HepG2 (cell line): ENCODE measurements around the gene ZKSCAN5. TPM values are rescaled to one million over a fixed set of nuclear protein-coding genes. Genes with fewer than 3 reads are reported as not detected.

Experiments used
- ARHGAP35 ChIP-seq: sonication (generic); formaldehyde crosslinking; IDR thresholded peaks from 2 replicates; pipeline ENCODE4 v1.9.0; 2022; ENCODE audit warnings: mild to moderate bottlenecking, inconsistent platforms, moderate library complexity, missing genetic modification reagents, borderline replicate concordance
- ARNT2 ChIP-seq: sonication (generic); formaldehyde crosslinking; IDR thresholded peaks from 2 replicates; pipeline ENCODE4 v1.8.0; 2022; ENCODE audit warnings: mild to moderate bottlenecking, low read depth, missing genetic modification reagents, moderate library complexity
- HBP1 ChIP-seq: IDR thresholded peaks from 2 replicates; pipeline ENCODE4 v1.6.1; 2016; ENCODE audit warnings: low read depth, control low read depth
- HNF4A ChIP-seq: sonication (generic); formaldehyde crosslinking; IDR thresholded peaks from 2 replicates; pipeline ENCODE4 v1.4.0; 2020; ENCODE audit warnings: missing genetic modification reagents
- JUNB ChIP-seq: sonication (generic); formaldehyde crosslinking; IDR thresholded peaks from 2 replicates; pipeline ENCODE4 v1.8.0; 2022; ENCODE audit warnings: missing genetic modification reagents, mild to moderate bottlenecking, borderline replicate concordance
- KLF16 ChIP-seq, 2 experiments: sonication (generic) in 1 of 2; formaldehyde crosslinking in 1 of 2; IDR thresholded peaks; 2 replicates each; pipeline versions ENCODE4 v1.6.1 to v1.8.0; 2016 to 2023; ENCODE audit warnings: missing genetic modification reagents in 2 of 2, missing compliant biosample characterization in 1 of 2
- MYC ChIP-seq: sonication (generic); formaldehyde crosslinking; IDR thresholded peaks from 2 replicates; pipeline ENCODE4 v1.9.0; 2021; ENCODE audit warnings: missing genetic modification reagents, borderline replicate concordance
- NAIF1 ChIP-seq: sonication (generic); formaldehyde crosslinking; IDR thresholded peaks from 2 replicates; pipeline ENCODE4 v1.5.0; 2020; ENCODE audit warnings: mild to moderate bottlenecking, missing genetic modification reagents, borderline replicate concordance
- NFE2L2 ChIP-seq: fragments of 150-350 bp; IDR thresholded peaks from 2 replicates; pipeline ENCODE4 v1.6.1; 2014; ENCODE audit warnings: low read length
- RAD51 ChIP-seq: fragments of 450-650 bp; IDR thresholded peaks from 2 replicates; pipeline ENCODE4 v1.6.1; 2016; ENCODE audit warnings: borderline replicate concordance
- SATB2 ChIP-seq: sonication (generic); formaldehyde crosslinking; IDR thresholded peaks from 2 replicates; pipeline ENCODE4 v1.5.0; 2020; ENCODE audit warnings: missing genetic modification reagents
- THAP9 ChIP-seq: sonication (generic); formaldehyde crosslinking; IDR thresholded peaks from 2 replicates; pipeline ENCODE4; 2020; ENCODE audit warnings: missing genetic modification reagents, mild to moderate bottlenecking, borderline replicate concordance
- TRIM24 ChIP-seq: sonication (generic); formaldehyde crosslinking; IDR thresholded peaks from 2 replicates; pipeline ENCODE4 v1.8.0; 2022; ENCODE audit warnings: mild to moderate bottlenecking, missing genetic modification reagents
- ZBTB39 ChIP-seq: sonication (generic); formaldehyde crosslinking; IDR thresholded peaks from 2 replicates; pipeline ENCODE4 v1.5.0; 2020; ENCODE audit warnings: missing genetic modification reagents
- ZNF530 ChIP-seq: sonication (generic); formaldehyde crosslinking; IDR thresholded peaks from 2 replicates; pipeline ENCODE4 v1.5.0; 2020; ENCODE audit warnings: low read depth, mild to moderate bottlenecking, missing genetic modification reagents
- ZNF605 ChIP-seq: sonication (generic); formaldehyde crosslinking; IDR thresholded peaks from 2 replicates; pipeline ENCODE4 v1.8.0; 2022; ENCODE audit warnings: mild to moderate bottlenecking, missing genetic modification reagents
- ZNF614 ChIP-seq: IDR thresholded peaks from 2 replicates; pipeline ENCODE4 v1.6.1; 2018; ENCODE audit warnings: missing biosample characterization, missing genetic modification reagents, inconsistent platforms, borderline replicate concordance
- ZNF770 ChIP-seq: sonication (generic); formaldehyde crosslinking; IDR thresholded peaks from 2 replicates; pipeline ENCODE4 v1.5.0; 2020; ENCODE audit warnings: mild to moderate bottlenecking, missing genetic modification reagents
- ZNF780A ChIP-seq: sonication (generic); formaldehyde crosslinking; IDR thresholded peaks from 2 replicates; pipeline ENCODE4 v1.8.0; 2022; ENCODE audit warnings: mild to moderate bottlenecking, missing genetic modification reagents, moderate library complexity
- ZNF891 ChIP-seq: sonication (generic); formaldehyde crosslinking; IDR thresholded peaks from 2 replicates; pipeline ENCODE4 v1.5.0; 2020; ENCODE audit warnings: mild to moderate bottlenecking, missing genetic modification reagents
- ZSCAN12 ChIP-seq: sonication (generic); formaldehyde crosslinking; IDR thresholded peaks from 2 replicates; pipeline ENCODE4 v1.9.0; 2021; ENCODE audit warnings: mild to moderate bottlenecking, missing genetic modification reagents
- polyA plus RNA-seq, 8 experiments: library from polyadenylated mRNA; depleted of rRNA in 3 of 8; stranded (reverse) in 7 of 8; unstranded in 1 of 8; fragments of >200 nt; fragmentation: Illumina TruSeq in 4 of 8; extraction: Trizol in 4 of 8; gene quantifications; 2 replicates each; pipeline versions ENCODE4 v1.2.1 to v1.2.3, GENCODE V29; 2011 to 2016; ENCODE audit warnings: low read depth in 4 of 8, missing spikeins in 1 of 8, mixed read lengths in 1 of 8; ENCODE audit not compliant: insufficient read depth in 1 of 8
- total RNA-seq, 5 experiments: library from RNA; depleted of rRNA; stranded (reverse); fragments of >200 nt; fragmentation: Illumina TruSeq; extraction: Trizol; gene quantifications; 2 replicates each; pipeline ENCODE4 v1.2.3, GENCODE V29; 2016; ENCODE audit warnings: low read depth in 1 of 5

The ZKSCAN5 gene
- total and polyA plus RNA-seq, 2 of the 13 experiments (the other 11 are each of a cell fraction or from before 2014, with no cell fraction given) = 5.5 to 11.7 TPM

- TF ChIP-seq ZNF780A (CRISPR knock-in tag) (no peak), ZNF770 (CRISPR knock-in tag) (no peak), ZNF605 (peak; percentile 55; the same call in 1 of the 2 replicates), NFE2L2 (no peak), ZNF891 (CRISPR knock-in tag) (peak; percentile 86), JUNB (no peak), ZNF614 (CRISPR knock-in tag) (no peak), ZNF530 (CRISPR knock-in tag) (no peak), ZSCAN12 (CRISPR knock-in tag) (peak; percentile 56; the same call in 1 of the 2 replicates), ZBTB39 (no peak), ARHGAP35 (CRISPR knock-in tag) (no peak), ARNT2 (CRISPR knock-in tag) (peak; percentile 50; the same call in 1 of the 2 replicates), SATB2 (CRISPR knock-in tag) (no peak), TRIM24 (CRISPR knock-in tag) (no peak), HBP1 (CRISPR knock-in tag) (peak; percentile 85), KLF16 (CRISPR knock-in tag; IDR thresholded peaks at IDR 0.05) (peak in 1 of 2 experiments; percentile 81; a peak in 2 of 4 replicates), HNF4A (peak; percentile 33; the same call in 1 of the 2 replicates), RAD51 (peak; percentile 97), THAP9 (CRISPR knock-in tag) (peak; percentile 46; the same call in 1 of the 2 replicates), MYC (CRISPR knock-in tag) (peak; percentile 75; the same call in 1 of the 2 replicates), NAIF1 (CRISPR knock-in tag) (0 out of 2 replicates have a peak, but pooled peaks have one; percentile 15)
Measured at GRCh38 chr7:99472561-99473314, 31.7 kb upstream of the ZKSCAN5 start, which contains the start of gene ZNF789 (continued).
